NCI-H128 (cell line): ENCODE results near the gene ULK1.

Experiments
- DNase-seq: peaks from one replicate; lab custom pipeline; 2025; ENCODE audit not compliant: unreplicated experiment; lab: John Stamatoyannopoulos, UW

The ULK1 gene

DNA sequence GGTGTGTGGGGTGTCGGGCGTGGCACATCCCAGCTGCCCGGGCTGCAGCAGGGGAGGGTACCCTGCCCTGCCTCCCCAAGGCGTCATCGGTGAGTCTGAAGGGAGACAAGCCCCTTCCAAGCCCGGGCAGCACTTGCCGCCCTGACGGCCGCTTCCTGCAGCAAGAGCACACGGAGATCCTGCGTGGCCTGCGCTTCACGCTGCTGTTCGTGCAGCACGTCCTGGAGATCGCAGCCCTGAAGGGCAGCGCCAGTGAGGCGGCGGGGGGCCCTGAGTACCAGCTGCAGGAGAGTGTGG, 24.6 kb downstream of the ULK1 start:
- no peak for DNase-seq

DNA sequence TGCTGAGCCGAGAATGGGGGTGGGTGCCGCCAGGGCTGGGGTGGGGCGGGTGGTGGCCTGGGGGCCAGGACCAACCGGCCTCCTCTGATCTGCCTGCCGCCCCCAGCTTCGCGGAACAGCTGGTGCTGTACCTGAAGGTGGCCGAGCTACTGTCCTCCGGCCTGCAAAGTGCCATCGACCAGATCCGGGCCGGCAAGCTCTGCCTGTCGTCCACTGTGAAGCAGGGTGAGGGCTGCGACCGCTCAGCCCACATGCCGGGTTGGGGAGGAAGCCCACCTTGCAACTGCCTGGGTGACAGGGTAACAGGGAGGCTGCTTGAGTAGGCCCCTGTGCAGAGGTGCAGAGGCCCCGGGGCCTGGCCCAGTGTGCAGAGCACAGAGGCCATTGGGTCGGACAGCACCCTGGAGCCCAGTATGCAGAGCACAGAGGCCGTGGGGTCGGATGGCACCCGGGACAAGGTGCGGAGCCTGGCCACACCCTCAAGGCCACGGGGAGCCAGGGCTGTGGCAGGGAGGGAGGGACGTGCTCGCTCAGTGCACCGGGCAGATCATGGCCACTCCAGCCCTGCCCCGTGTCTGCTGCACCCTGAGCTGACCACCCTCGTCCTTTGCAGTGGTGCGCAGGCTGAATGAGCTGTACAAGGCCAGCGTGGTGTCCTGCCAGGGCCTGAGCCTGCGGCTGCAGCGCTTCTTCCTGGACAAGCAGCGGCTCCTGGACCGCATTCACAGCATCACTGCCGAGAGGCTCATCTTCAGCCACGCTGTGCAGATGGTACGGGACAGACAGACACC, 25.1 kb downstream of the ULK1 start:
- no peak for DNase-seq

DNA sequence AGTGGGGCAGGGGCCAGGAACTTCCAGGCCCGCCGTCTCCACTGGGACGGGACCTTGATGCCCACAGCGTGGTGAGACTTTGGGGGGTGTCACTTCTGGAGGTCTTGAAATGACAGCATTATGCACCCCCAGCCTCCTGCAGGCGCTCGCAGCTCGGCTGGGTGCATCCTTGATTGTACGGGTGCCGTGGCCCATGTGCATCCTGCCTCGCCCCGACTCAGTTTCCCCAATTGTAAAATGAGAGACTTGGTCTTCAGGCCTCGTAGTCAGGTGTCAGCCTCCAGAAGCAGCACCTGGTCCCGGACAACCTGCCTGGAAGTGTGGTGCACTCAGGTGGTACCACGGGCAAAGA, 25.7 kb downstream of the ULK1 start:
- no peak for DNase-seq

DNA sequence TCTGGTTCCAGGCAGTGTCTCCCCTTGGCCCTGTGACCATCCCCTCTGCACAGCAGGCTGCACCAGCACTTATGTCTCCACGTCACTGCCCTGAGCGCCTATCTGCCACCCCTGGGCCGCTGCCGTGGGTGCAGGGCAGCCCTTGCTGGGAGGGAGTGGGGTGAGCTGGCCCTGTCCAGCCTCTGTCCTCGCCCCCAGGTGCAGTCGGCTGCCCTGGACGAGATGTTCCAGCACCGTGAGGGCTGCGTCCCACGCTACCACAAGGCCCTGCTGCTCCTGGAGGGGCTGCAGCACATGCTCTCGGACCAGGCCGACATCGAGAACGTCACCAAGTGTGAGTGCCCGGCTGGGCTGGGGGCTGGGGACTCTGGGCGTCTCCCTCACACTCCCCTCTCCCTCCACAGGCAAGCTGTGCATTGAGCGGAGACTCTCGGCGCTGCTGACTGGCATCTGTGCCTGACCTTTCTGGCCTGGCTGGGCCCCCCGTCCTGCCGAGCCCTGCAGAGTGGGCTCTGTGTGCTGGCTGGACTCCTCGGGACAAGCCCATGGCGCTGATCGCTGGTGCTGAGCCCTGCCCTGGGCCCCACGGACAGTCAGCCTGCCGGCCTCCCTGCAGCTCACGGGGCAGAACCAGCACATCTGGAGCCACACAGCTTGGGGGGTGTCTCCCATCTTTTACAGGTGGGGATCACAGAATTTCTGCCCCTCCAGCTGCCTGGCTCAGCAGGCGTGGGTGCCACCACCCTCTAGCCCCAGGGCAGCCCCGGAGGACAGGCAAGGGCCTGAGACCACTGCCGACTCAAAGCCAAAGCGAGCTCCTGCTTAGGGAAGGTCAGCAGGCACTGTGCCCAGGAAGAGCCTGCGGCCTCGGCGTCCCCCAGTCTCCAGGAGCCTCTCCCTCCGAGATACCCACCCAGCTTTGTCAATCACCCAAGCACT, 26.7 kb downstream of the ULK1 start:
- DNase-seq: no peak

DNA sequence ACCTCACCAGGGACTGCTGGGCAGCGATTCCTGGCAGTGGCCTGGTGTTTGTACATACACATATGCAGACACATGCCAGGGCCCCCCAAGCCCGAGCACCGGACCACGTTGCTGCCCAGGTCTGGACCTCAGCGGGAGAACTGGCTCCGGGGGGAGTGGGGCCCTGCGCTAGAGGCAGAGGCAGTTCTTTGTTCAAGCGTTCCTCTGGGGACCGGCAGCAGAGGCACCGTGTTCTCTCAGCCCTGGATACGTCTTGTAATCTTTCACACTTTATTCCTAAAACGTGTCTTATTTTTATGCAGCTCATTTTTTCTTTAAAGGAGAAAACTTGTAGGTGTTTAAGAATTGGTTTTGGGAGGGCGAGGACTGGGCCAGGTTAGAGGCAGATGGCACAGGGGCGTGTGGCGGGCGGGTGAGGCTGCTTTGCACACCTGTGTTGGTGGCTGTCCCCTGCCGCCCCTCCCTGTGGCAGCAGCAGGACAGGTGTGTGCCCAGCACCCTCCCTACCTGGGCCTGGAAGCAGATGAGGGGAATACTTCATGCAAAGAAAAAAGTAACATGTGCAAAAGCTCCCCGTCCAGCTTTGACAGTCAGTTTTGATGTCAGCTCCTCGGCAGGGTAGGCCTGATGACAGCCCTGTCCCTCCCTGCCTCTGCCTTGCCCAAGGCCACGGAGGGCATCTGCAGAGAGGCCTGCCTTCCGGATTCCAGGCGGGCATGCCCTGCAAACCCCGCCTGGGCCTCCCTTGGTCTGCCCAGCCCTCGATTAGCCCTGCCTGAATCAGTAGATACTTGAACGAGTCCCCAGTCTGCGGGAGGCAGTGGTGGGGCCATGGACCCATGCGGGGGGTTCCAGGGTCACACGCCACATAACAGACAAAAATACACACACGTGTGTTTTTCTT, 27.7 kb downstream of the ULK1 start:
- no peak for DNase-seq

DNA sequence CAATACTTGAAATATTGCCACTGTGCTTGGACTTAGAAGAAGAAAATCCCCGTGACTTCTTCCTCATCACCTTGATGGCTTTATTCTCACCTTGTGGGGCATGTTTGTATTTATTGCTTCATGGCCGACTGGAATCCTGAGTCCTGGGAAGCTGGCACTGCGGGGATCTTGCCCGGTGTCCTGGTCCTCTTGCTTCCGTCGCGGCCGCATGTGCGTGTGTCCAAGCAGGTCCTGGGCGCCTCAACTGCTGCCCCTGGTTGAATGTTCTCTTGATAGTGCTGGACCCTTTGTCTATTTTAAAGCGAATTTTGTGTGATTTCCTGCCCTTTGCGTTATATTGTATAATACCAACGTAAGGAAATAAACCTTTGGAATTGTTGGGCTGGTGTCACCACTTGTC, 28.4 kb downstream of the ULK1 start:
- no peak for DNase-seq

DNA sequence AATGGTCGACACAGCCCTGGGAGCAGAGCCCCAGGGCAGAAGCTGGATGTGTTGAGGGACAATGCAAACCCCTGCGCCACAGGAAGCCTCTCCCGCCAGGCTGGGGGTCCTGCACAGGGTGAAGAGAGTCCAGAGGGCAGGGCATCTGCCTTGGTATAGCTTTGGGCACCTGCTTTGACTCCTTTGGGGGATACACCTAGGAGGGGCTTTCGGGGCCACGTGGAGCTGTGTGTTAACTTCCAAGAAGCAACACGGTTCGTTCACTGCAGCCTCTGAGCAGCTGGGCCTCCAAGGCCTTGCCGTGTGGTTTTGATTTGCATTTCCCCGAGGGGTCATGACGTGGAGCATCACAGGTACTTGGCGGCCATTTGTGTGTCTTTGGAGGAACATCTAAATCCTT, 28.8 kb downstream of the ULK1 start:
- no peak for DNase-seq

DNA sequence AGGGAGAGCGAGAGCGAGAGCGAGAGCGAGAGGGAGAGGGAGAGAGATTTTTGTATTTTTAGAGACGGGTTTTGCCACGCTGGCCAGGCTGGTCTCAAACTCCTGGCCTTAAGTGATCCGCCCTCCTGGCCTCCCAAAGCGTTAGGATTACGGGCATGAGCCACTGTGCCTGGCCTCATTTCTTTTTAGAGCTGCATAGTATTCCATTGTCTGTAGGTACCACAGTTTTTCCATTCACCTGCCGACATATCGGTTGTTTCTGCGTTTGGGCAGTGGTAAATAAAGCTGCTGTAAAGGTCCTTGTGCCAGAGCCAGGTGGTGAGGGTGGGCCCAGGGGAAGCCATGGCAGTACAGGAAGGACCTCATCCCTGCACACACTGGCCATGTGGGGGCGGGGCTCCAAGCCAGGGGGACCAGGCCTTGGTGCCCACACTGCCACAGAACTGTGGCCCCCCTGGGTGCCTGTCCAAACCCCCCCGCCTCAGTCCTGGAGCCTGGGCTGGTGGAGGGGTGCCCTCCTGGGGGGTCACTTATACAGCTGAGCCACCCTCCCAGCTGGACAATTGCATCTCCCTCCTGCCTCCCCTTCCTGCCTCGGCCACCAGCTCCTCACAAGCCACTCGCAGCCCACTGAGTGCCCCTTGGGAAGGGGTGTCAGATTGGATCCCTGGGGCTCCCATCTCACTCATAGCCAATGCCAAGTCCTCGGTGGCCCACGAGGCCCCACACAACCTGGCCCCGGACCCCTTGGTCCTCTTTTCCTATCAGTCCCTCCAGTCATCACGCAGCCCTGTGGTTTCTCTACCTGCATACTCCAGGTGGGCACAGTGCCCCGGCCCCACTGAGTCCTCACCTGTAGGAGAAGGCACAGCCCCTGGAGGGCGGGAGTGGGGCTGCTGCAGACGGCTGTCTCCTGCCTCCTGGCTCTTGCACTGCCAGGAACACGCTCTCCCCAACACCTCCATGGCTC, 33.0 kb downstream of the ULK1 start:
- no peak for DNase-seq

DNA sequence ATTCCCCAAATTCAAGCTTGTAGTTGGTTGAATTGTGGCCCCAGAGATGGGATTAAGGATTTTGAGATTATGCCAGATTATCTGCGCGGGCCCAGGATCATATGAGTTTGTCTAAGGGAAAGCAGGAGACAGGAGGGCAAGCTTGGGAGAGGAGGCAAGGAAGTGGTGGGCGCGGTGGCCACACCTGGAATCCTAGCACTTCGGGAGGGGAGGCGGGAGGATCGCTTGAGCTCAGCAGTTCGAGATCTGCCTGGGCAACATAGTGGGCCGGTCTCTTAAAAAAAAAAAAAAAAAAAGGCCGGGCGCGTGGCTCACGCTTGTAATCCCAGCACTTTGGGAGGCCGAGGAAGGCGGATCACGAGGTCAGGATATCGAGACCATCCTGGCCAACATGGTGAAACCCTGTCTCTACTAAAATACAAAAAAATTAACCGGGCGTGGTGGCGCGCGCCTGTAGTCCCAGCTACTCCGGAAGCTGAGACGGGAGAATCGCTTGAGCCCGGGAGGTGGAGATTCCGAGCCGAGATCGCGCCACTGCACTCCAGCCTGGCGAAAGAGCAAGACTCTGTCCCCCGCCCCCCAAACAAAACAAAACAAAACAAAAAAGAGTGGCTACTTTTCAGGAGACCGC, 33.8 kb downstream of the ULK1 start:
- no peak for DNase-seq

DNA sequence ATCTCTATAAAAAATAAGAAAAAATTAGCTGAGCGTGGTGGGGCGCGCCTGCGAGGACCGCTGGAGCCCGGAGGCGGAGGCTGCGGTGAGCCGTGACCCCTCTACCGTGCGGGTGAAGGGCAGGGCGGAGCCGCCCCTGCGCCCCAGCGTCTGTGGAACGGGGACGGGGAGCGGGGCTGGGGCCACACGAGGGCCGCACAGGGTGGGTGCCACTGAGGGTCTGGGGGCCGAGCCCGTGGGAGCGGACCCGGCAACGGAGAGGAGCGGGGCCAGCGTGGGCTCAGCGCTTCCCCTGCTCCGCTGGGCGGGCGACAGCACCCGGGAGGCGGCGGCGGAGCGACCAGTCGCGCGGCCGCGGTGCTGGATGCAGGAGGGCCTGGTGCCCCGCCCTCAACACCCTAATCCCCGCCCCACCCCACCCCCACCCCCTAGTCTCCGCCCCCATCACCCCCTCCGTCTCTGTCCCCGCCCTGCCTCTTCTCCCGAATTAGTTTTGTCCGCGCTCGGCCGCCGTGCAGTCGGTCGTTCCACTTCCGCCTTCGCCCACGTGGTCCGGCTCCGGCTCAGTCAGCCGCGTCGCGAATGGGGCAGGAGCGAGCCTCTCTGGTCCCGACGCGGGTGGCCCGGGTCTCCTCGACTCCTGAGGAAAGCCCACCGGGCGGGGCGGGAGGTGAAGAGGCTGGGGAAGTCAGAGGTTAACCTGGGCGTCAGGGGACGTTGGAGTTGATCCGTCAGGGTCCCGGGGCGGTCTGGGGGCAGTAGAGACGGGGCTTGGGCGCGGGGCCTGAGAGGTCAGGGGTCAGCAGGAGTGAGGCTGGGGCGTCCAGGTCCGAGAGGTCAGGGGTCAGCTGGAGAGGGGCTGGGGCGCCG, 34.5 kb downstream of the ULK1 start, which contains the start of gene PUS1:
Gene PUS1, plus strand, starts transcription at position 566 of the 870 bp plus-strand sequence. CDS start 447 bp downstream, outside the sequence.
- peak; percentile 76 for DNase-seq

DNA sequence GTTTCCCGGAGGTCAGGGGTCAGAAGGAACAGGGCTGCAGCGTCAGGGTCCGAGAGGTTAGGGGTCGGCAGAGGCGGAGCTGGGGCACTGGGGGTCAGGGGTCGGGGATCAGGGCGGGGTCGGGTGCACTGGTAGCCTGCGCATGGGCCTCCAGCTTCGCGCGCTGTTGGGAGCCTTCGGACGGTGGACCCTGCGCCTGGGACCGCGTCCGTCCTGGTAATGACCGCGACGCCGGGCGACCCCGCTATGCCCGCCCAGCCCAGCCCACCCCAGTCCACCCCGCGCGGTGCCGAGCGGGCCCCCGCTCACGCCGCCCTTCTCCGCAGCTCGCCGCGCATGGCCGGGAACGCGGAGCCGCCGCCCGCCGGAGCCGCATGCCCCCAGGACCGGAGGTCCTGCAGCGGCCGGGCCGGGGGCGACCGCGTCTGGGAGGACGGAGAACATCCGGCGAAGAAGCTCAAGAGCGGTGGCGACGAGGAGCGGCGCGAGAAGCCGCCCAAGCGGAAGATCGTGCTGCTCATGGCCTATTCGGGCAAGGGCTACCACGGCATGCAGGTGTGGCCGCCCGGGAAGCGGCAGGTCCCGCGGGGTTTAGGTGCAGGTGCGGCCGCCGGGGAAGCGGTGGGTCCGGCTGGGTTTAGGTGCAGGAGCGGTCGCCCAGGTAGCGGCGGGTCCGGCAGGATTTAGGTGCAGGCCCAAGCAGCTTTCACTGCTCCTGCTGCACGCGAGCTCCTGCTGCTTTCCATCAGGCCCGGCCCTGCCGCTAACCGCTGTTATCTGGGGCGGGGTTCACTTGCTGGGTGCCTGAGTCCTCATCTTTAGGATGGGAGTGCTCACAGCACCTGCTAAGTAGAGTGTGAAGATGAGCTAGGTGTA, 35.4 kb downstream of the ULK1 start:
- DNase-seq: no peak

DNA sequence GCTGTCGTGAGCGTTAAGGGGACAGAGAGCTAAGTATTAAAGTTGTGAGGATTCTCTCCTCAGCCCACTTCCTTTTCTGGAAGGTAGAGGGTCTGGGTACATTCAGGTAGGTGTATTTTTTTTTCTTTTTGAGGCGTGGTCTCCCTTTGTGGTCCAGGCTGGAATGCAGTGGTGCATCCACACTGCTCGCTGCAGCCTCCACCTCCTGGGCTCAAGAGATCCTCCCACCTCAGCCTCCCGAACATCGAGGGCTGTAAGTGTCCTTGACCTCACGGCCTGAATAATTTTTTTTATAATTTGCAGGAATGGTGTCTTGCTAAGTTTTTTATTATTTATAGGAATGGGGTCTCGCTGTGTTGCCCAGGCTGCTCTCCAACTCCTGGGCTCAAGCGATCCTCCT, 36.1 kb downstream of the ULK1 start:
- DNase-seq: no peak

DNA sequence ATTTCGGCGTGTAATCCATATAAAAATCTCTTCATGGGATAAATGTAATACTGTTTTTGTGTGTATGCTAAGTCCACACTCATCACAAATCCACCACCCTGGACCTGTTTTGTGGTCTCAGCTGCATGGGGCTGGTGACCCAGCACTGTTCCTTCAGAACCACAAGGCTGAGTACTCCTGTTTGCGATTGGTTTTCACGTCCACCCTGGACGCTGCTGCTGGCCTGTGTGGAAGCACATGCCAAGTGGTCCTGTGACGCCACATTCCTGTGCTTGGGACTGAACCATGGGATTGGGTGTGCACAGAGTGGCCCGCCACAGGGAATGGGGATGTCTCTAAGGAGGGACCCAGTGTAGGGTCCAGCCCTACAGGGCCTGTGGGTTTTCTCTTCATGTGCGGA, 39.0 kb downstream of the ULK1 start:
- no peak for DNase-seq

DNA sequence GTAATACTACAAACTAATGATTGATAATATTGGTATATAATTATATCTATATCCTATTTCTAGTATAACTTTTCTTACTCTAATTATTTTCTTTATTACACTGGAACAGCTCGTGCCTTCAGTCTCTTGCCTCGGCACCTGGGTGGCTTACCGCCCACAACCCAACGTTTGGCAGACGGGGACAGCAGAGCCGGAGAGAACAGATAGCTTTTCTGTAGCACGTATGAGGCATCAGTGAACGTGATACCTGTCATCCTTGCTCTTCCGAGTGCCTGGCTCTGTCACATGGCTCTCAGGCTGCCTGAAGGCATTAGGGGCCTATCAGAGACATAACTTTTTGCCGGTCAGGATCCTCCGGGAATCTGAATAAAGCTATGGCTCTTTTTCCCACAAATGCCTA, 40.1 kb downstream of the ULK1 start:
- no peak for DNase-seq

DNA sequence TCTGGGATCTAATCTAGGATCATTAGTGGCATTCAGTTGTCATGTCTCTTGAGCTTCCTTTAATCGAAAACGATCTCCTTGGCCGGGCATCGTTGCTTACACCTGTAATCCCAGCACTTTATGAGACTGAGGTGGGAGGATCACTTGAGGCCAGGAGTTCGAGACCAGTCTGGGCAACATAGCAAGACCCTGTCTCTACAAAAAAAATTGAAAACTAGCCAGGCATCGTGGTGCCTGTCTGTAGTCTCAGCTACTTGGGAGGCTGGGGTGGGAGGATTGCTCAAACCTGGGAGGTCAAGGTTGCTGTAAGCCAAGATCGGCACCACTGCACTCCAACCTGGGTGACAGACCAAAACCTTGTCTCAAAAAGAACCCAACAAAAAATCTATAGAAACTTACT, 43.7 kb downstream of the ULK1 start:
- no peak for DNase-seq

DNA sequence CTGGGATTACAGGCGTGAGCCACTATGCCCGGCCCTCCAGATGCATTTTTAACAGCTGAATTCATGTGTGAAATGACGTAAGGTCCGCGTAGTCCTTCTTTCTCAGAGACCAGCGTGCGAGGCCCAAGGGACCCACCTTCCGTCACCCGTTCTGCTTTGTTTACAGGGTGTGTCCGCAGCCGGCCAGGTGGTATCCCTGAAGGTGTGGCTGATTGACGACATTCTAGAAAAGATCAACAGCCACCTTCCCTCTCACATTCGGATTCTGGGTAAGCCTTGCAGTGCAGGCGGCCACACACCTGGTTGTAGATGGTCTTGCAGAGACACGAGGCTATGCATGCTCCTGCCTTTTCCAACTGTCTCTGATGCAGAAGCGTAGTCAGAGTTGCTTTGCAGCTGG, 44.6 kb downstream of the ULK1 start:
- no peak for DNase-seq

DNA sequence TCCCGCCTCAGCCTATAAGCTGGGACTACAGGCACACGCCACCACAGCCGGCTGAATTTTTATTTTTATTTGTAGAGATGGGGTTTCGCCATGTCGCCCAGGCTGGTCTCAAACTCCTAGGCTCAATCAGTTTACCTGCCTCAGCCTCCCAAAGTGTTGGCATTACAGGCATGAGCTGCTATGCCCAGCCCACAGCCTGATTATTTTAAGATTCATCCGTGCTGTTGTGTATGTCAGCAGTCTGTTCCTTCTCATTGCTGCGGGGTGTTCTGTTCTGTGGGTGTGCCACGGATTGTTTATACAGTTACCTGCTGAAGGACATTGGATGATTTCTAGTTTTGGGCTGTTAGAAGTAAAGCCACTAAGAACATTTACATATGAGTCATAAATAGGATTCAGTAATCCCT, 45.7 kb downstream of the ULK1 start:
- no peak for DNase-seq
